ENCODE measurements around the gene WDR27. TPM values are rescaled to one million over a fixed set of nuclear protein-coding genes. Genes with fewer than 3 reads are reported as not detected.

Gene WDR27
- total and polyA plus RNA-seq, 2 donors from 2014 or later: 12.3 to 45.0 TPM

DNA sequence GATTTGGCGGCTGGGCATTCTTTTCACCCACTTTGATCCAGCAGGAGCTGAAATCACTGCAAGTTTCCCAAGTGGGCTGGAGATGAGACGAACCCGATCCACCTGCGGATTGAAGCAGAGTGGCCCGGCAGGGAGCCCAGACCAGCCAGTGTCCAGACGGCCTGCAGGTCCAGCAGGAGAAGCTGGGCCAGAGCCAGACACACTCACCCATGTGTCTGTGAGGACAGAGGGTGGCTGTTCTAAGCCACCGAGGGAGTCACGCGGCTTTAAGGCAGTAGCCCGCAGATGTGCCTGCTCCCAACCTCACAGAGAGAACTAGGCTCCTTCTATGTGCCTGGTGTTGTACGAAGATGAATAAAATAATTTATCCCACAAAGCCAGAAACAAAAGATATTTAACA lies 200.7 kb downstream of the WDR27 start:
- Histone ChIP-seq H3K4me3 (ENCODE audit: low read length in 3 of 3) (no peak overlapping the region), H3K9ac (ENCODE audit: low read length in 3 of 3) (no peak overlapping the region), H3K27me3 (ENCODE audit: control insufficient read depth, insufficient read depth, low read length) (no peaks in the 10 kb centered on the region), H3K36me3 (ENCODE audit: control insufficient read depth in 2 of 3, insufficient read depth in 3 of 3, low read length in 3 of 3) (no peaks in the 10 kb centered on the region), H3K4me1 (ENCODE audit: control insufficient read depth in 2 of 3, insufficient read depth in 2 of 3, low read depth in 1 of 3, low read length in 3 of 3) (no peaks in the 10 kb centered on the region), H3K9me3 (ENCODE audit: control insufficient read depth in 2 of 3, insufficient read depth in 1 of 3, low read length in 3 of 3) (no peaks in the 10 kb centered on the region), H3K27ac (ENCODE audit: low read depth in 2 of 2, low read length in 2 of 2) (no peak overlapping the region)
- DNase-seq (peak in 1 of 5 donors; percentile 61), FAIRE-seq (no peak)
- TF ChIP-seq, protein P1, sequence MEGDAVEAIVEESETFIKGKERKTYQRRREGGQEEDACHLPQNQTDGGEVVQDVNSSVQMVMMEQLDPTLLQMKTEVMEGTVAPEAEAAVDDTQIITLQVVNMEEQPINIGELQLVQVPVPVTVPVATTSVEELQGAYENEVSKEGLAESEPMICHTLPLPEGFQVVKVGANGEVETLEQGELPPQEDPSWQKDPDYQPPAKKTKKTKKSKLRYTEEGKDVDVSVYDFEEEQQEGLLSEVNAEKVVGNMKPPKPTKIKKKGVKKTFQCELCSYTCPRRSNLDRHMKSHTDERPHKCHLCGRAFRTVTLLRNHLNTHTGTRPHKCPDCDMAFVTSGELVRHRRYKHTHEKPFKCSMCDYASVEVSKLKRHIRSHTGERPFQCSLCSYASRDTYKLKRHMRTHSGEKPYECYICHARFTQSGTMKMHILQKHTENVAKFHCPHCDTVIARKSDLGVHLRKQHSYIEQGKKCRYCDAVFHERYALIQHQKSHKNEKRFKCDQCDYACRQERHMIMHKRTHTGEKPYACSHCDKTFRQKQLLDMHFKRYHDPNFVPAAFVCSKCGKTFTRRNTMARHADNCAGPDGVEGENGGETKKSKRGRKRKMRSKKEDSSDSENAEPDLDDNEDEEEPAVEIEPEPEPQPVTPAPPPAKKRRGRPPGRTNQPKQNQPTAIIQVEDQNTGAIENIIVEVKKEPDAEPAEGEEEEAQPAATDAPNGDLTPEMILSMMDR (IDR thresholded peaks at IDR 0.05; ENCODE audit: borderline replicate concordance, extremely low read depth, insufficient read depth): no peak
- intact Hi-C loops (cut with DNase I): no loop called here

DNA sequence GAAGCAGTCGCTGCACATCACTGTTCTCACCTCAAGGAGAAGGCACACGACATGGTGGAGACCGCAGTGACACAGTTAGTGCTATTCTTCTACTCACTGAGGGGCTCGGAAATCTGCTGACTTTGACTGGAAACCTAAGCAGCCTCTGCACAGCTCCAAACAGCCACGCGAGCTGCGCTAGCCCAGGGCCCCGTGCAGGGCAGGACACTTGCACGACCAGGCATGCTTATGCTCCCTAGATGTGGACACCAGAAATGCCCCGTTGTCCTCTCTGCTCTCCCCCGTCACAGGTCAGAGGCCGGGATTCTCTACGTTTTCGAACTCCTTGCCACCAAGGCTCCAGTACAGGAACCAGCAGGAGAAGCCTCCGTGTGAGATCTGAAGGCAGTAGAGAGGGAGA lies 201.1 kb downstream of the WDR27 start:
- Histone ChIP-seq H3K9ac (ENCODE audit: low read length in 3 of 3) (no peak overlapping the region), H3K9me3 (ENCODE audit: control insufficient read depth in 2 of 3, insufficient read depth in 1 of 3, low read length in 3 of 3) (peaks cover 0 to 3% (median 0%) of the 10 kb centered on the region in 3 donors), H3K4me1 (ENCODE audit: control insufficient read depth in 2 of 3, insufficient read depth in 2 of 3, low read depth in 1 of 3, low read length in 3 of 3) (no peaks in the 10 kb centered on the region), H3K27ac (ENCODE audit: low read depth in 2 of 2, low read length in 2 of 2) (no peak overlapping the region), H3K36me3 (ENCODE audit: control insufficient read depth in 2 of 3, insufficient read depth in 3 of 3, low read length in 3 of 3) (no peaks in the 10 kb centered on the region), H3K27me3 (ENCODE audit: control insufficient read depth, insufficient read depth, low read length) (no peaks in the 10 kb centered on the region), H3K4me3 (ENCODE audit: low read length in 3 of 3) (no peak overlapping the region)
- no peak for FAIRE-seq
- intact Hi-C loops (cut with DNase I): no loop called here
- DNase-seq: no peak
- TF ChIP-seq, protein P1 (IDR thresholded peaks at IDR 0.05; ENCODE audit: borderline replicate concordance, extremely low read depth, insufficient read depth): no peak

DNA sequence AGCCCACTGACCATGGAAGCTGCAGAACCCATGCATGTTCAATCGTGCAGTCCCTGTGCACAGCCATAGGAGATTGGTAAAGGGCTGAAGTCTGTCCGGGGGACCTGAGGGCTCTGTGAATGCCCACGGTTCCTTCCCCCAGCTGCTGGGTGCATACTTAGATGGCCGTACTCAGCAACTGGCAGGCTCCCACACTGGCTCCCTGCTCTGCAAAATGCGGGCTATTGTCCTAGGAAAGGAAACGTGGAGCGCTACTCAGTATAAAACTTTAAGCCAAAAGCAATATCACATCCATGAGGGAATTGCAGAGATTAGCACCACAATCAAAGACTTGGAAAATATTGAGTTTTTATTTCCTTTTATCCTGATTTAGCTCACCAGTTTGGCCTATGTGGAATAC lies 202.0 kb downstream of the WDR27 start:
- Histone ChIP-seq H3K27ac (ENCODE audit: low read depth in 2 of 2, low read length in 2 of 2) (no peak overlapping the region), H3K36me3 (ENCODE audit: control insufficient read depth in 2 of 3, insufficient read depth in 3 of 3, low read length in 3 of 3) (no peaks in the 10 kb centered on the region), H3K4me3 (ENCODE audit: low read length in 3 of 3) (no peak overlapping the region), H3K4me1 (ENCODE audit: control insufficient read depth in 2 of 3, insufficient read depth in 2 of 3, low read depth in 1 of 3, low read length in 3 of 3) (no peaks in the 10 kb centered on the region), H3K9ac (ENCODE audit: low read length in 3 of 3) (no peak overlapping the region), H3K27me3 (ENCODE audit: control insufficient read depth, insufficient read depth, low read length) (no peaks in the 10 kb centered on the region), H3K9me3 (ENCODE audit: control insufficient read depth in 2 of 3, insufficient read depth in 1 of 3, low read length in 3 of 3) (peaks cover 0 to 4% (median 0%) of the 10 kb centered on the region in 3 donors)
- intact Hi-C loops (cut with DNase I): no loop called here
- no peak for DNase-seq
- no peak for FAIRE-seq
- TF ChIP-seq, protein P1 (IDR thresholded peaks at IDR 0.05; ENCODE audit: borderline replicate concordance, extremely low read depth, insufficient read depth): no peak

DNA sequence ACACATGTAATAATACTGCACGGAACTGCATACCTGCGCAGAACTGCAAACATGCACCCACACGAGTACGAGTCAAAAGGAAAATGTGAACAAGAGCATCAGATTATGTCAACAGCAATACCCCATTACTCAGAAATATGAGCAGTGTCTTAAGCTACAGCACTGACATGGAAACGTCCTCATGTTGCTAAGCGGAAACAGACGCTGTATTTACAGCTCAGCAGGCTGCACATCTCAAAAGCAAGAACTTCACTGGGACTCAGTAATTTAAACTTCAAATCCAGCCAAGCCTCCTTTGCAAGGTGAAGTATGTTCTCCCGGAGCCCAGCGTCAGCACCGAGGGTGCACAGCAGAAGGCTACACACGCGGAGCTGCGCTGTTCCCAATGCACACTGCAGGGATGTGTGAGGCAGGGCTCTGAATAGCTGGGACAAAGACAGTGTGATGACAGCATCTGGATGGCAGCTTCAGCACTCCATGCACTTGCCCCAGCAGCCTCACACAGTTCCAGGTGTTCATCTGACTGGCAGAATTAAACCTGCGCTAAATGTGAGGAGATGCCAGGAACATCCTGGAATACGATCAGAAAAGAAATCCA lies 202.8 kb downstream of the WDR27 start:
- intact Hi-C loops (cut with DNase I): no loop called here
- Histone ChIP-seq H3K27ac (ENCODE audit: low read depth in 2 of 2, low read length in 2 of 2) (no peak overlapping the region), H3K9me3 (ENCODE audit: control insufficient read depth in 2 of 3, insufficient read depth in 1 of 3, low read length in 3 of 3) (peaks cover 0 to 4% (median 0%) of the 10 kb centered on the region in 3 donors), H3K9ac (ENCODE audit: low read length in 3 of 3) (no peak overlapping the region), H3K27me3 (ENCODE audit: control insufficient read depth, insufficient read depth, low read length) (no peaks in the 10 kb centered on the region), H3K4me1 (ENCODE audit: control insufficient read depth in 2 of 3, insufficient read depth in 2 of 3, low read depth in 1 of 3, low read length in 3 of 3) (no peaks in the 10 kb centered on the region), H3K4me3 (ENCODE audit: low read length in 3 of 3) (no peak overlapping the region), H3K36me3 (ENCODE audit: control insufficient read depth in 2 of 3, insufficient read depth in 3 of 3, low read length in 3 of 3) (no peaks in the 10 kb centered on the region)
- TF ChIP-seq, protein P1 (IDR thresholded peaks at IDR 0.05; ENCODE audit: borderline replicate concordance, extremely low read depth, insufficient read depth): no peak
- DNase-seq (peak in 1 of 5 donors; percentile 13), FAIRE-seq (no peak)

All from kidney (tissue), 14 donors.